Hippocampal formation (tissue), 2 donors: Measurements from ENCODE around the gene GRIFIN.
"Not testable (repeated sequence)": the region's sequence is repeated elsewhere in the genome, so short reads cannot be mapped to it uniquely, and the experiment has no call there.

Experiments
- DNase-seq, 2 donors: peaks; one replicate each; lab custom pipeline; 2025; lab: John Stamatoyannopoulos, UW

Gene GRIFIN

DNA sequence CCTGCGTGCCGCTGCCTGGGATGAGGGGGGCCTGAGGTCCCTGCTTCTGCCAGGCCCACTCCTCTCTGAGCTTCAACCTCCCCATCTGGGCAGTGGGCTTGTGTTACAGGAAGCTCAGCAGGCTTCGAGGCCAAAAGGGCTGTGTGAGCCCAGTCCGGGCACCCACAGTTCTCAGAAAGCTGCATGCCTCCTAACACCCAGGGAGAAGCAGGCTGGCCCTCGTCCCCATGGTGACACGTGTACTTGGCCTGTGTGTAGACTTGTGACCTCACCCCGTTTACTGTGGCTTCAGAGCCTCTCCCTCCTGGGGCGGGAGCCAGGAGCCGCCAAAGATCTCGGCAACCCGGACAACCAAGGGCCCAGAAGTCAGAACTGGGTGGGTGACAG, 2.2 kb upstream of the GRIFIN start:
- peak in 1 of 2 donors; percentile 7 for DNase-seq

DNA sequence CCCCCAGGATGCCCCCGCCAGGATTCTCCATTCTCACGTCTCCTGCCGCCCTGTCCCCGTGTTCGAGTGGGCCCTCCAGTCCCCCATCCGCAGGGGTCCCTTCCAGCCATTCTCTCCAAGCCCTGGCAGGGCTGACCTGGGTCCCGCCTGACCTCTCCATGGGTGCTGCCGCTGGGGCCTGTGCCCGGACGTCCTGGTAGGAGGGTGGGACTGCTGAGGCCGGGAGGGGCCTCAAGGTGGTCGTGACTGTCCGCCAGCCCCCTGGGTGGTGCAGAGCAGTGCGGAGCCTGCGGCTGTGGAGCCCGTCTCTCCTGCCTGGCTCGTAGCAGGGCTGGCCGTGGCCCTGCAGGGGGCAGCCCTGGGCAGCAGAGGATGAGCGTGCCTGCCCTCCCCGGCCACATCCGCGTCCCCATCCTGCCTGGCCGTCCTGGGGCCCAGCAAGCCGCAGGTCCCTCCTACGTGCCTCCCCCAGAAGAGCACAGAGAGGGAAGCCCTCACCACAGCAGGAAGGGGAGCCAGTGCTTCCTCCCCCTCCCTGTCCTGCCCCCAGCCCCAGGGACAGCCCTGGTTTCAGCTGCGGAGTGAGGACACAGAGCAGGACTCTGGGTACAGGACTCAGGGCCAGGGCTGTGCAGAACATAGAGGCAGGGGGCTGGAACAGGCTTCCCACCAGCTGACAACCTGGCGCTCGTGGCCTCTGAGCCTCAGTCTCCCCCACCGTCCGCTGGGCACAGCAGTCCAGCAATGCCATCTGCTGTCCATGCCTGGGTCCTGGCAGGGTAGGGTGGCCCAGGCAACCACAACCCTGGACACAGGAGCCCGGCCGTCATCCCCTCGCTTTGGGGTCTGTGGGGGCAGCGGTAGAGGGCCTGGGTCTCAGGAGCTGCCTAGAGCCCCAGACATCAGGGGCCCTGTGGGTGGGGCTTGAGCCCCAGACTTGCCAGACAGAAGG, 1.5 kb upstream of the GRIFIN start:
- DNase-seq: peak in 1 of 2 donors; percentile 7

DNA sequence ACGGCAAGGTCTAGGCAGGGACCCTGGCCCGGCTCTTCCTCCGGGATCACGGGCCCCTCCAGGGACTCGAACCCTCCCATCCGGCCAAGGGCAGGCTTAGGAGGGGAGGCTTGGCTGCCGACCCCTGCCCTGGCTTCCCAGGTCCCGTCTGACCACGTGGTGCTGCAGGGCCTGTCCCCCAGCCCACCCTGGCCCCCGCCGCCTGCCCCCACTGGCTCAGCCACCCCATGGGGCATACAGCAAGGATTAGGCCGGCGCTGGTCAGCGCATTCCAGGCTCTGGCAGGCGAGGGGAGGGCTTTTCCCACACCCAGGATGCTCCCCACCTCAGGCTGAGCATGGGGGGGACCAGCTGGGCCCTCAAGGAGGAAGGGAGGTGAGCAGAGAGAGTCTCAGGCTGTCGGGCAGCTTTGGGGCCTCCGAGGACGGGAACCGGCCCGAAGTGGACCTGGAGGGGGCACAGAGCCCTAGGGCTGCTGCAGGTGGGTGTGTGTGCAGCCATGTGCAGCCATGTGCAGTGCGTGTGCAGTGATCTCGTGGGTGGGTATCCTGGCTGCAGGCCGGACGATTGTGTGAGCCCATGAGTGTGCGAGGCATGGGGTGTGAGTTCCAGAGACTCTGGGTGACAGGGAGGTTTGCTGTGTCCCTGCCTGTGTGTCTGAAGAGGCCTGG, 713 bp upstream of the GRIFIN start:
- DNase-seq: no peak

DNA sequence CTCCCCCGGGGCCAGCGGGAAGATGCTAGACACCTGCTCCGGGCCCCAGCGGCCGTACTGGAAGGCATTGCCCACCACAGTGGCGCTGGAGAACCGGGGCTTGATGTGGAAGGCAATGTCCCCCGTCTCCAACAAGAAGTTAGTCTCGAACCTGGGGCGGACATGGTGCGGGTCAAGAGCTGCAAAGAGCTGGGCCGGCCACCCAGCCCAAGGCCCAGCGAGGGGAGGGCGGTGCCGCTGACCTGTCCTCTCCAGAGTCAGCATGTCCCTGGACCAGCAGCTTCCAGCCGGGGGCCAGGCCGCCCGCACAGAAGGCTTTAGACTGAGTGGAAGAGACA, 551 bp downstream of the GRIFIN start:
- DNase-seq: no peak

DNA sequence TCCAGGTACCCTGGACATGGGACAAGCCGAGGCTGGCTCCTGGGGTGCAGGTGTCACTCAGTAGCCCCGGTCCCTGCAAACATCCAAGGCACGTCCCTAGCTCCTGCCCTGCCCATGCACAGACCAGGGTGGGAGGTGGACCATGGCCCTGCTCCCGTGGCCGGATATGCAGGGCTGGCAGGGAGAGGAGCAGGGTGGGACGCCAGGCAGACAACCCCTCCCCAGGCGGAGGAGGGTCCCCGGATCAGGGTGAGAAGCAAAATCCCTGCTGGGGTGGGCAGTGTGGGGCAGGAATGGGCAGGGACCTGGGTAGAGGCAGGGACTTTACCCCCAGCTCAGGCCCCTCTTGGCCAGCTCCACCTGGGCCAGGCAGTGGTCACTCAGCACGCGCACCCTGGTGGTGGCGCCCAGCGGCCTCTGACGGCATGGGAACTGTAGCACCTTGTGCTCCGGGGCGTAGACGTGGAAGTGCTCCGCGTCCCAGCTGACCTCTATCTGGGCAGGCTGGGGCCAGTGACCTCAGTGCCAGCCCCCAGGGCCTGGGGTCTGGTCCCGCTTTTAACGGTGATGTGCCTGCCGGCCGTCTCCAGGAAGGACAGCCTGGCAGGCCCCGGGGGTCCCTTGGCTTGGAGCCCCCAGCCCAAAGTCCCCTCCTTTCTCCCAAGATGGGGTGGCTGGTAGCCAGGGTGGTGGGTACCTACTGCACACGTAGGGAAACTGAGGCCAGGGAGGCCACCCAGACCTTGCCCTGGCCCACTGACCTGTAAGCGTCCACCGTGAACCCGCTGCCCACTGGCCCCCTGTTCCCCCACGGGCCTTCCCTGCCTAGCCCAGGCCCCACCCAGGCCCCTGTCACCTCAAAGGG, 1.2 kb downstream of the GRIFIN start:
- no peak for DNase-seq

DNA sequence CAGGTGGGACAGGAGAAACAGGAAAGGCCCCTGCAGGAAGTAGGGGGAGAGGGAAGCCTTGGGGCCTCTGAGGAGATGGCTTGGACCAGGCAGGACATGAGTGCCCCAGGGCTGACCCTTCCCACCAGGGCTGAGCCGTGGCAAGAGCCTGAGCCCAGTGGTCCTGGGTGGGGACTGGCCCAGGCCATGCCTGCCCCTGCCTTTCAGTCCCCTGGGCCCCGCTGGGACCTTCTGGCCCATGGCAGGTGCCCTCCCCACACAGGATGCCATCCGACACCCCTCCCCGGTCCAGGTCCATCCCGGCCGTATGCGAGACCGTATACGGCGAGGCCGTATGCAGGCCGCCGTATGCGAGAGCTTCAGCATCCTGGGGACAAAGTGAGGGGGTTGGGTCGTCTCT, 2.0 kb downstream of the GRIFIN start:
- no peak for DNase-seq

DNA sequence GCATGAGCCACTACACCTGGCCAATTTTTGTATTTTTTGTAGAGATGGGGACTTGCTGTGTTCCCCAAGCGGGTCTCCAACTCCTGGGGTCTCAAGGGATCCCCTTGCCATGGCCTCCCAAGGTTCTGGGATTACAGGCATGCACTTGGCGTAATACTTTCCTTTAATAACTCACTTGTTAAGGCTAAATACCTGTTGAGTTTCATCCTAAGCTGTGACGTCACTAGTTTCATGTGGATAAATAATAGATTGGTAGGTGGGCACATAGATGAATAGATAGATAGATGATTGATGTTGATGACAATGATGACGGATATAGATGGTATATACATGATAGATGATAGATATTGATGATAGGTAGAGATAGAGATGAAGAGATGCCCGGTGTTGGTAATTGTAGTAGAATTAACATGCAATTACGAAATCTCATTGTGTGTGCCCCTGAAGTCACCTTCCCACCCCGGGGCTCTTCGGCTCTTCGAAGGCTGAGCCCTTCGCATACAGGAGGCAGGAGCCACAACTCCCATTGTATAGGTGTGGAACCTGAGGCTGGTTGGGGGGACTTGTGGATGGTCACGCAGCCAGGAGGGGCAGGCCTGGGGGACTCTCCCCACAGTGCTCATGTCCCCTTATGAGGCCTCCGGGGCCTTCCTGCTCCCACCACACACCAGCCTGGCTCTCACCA, 2.6 kb downstream of the GRIFIN start:
- no peak for DNase-seq

DNA sequence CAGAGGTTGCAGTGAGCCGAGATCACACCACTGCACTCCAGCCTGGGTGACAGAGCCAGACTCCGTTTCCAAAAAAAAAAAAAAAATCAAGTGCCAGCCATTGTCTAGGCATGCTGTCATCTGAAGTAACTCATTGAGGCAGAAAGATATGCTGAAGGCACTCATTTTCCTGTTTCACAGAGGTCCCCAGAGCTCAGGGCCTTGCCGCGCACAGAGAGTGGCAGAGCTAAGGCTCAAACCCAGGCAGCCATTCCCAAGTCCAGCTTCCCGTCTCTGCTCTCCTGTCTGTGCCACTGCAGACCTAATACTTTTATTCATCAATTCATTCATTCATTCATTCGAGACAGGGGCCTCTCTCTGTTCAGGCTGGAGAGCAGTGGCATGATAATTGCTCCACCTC, 3.5 kb downstream of the GRIFIN start:
- no peak for DNase-seq

DNA sequence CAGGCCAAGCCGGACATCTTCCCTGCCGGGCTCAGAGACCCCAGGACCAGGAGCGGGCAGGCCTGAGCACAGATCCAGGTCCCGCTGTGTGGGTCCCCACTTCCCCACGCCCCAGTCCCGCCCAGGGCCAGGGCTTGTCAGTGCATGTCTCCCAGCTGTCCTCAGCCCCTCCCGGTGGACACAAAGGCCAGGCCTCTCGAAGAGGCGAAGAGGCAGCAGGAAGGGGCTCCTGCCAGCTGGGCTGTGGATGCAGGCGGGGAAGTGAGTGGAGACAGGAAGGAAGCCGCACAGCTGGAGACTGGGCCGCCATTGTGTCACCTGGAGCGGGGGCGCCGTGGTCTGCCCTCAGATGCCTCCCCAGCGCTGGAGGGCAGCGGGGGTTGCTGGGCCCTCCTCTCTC, 4.8 kb downstream of the GRIFIN start:
- DNase-seq: no peak

DNA sequence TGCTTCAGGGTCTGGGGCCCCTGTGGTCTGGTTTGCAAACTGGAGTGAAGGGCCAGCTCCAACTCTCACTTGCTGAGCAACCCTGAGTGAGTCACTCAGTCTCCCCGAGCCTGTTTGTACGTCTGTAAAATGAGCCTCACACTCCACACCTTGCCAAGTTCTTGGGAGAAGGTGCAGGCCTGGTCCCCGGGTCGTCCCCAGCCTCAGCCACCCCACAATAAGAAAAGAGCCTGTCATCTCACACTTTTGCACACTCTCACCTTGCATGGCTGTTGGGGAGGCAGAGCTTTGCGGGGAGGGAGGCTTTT, 5.2 kb downstream of the GRIFIN start:
- no peak for DNase-seq

DNA sequence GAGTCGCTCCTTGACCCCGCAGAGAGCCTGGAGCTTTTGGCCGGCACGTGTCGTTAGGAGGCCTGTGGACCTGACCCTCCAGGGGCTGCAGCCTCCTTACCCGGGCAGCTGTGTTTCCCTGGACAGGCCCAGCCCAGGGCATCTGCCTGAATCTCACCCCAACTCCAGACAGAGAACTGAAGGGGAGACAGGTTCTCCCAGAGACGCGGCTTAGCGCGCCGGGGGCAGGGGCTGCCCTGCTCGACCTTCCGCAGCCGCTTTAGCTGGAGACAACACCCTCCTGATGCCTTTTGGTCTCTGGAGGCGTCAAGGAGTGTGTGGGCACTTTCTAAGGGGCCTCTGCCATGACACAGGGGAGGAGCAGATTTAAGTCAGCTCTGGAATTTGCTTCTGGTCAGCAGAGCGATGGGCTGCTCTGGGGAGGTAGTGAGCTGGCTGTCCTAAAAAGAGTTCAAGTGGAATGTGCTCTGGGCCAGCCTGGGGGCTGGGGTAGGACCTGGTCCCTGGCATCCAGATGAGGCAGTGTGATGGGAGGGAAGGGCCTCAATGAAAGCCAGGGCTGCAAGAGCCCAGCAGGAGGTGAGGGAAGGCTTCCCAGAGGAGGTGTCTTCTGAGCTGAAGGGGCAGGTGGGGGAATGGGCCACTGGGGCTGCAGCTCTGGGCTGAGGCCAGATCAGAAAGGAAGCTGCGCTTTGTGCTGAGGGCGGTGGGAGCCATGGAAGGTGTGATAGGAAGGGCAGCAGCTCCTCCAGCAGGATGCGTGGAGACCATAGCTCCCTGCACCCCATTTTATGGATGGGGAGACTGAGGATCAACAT, 5.8 kb downstream of the GRIFIN start:
- no peak for DNase-seq

DNA sequence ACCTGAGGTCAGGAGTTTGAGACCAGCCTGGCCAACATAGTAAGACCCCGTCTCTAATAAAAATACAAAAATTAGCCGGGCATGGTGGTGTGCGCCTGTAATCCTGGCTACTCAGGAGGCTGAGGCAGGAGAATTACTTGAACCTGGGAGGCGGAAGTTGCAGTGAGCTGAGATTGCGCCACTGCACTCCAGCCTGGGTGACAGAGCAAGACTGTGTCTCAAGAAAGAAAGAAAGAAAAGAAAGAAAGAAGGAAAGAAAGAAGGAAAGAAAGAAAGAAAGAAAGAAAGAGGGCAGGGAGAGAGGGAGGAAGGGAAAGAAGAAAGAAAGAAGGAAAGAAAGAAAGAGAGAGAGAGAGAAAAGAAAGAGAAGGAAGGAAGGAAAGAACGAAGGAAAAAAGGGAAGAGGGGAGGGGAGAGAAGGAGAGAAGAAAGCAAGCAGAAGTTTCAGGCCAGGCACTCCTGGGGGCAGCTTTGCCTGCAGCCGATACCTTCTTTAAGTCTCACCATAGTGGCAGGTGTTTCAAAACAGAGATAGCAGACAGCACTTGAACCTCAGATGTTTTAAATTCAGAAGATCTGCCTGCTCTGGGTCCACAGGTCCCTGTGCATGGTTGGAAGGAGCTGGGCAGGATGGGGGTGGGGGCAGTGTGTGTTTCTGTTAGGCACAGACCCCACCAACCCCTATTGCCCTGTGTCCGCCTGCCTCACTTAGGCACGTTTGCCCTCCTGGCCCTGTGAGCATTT, 6.6 kb downstream of the GRIFIN start:
- not testable (repeated sequence) for DNase-seq

DNA sequence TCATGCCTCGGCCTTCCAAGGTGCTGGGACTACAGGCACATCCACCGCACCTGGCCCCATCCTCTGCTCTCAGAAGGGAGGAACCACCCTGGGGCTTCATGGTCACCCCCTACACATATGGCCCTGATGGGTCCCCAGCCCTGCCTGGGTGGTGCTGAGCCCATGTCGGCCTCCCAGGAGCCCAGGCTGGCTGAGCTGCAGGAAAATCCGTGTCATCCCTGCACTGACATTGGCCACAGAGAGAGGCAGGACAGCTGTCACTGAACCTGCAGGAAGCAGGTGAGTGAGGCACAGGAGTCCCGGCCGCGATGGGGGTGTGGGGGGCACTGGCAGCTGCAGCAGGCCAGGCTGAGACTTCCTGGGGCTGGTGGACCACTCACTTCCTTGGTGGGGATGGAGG, 8.0 kb downstream of the GRIFIN start:
- DNase-seq: no peak

DNA sequence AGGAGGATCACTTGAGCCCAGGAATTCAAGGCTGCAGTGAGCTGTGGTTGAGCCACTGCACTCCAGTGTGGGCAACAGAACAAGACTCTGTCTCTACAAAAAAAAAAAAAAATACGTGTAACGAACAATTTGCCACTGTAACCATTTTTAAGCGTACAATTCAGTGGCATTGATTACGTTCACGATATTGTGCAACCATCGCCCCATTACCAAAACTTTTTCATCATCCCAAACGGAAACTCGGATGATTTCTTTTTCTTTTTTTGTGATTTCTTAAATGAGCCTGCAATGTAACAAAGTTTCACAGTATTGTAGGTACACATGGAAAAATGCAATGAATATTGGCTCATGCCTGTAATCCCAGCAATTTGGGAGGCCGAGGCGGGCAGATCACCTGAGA, 9.5 kb downstream of the GRIFIN start:
- no peak for DNase-seq

DNA sequence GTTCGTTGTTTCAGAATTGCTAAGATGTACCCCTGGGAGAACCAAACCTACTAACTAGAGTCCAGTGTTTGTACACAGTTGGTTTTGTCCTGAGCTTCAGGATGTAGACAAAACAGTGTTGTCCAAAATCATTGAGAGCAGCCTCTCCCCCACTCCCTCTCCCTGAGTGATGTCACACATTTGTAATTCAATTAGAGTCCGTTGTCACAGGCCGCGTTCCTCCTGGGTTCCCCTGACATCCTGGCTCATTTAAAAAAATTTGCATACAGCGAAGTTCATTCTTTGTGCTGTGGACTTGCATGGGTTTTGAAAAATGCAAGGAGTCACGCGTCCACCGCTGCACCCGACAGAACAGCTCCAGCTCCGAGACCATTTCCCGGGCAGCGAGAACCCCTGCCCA, 10.3 kb downstream of the GRIFIN start:
- peak; percentile 19 to 57 for DNase-seq

DNA sequence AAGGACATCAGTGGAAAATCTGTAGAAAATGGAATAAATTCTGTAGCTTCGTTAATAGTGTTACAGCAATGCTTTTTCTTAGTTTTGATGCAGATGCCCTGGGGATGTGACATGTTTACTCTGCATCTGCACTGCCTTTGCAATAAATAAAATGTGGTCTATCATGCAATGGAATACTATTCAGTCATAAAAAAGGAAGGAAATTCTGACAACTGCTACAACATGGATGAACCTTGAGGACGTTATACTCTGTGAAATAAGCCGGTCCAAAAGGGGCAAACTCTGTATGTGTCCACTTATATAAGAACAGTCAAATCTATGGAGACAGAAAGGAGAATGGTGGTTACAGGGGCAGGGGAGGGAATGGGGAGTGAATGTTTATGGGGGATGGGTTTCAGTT, 13.5 kb downstream of the GRIFIN start:
- DNase-seq: no peak

DNA sequence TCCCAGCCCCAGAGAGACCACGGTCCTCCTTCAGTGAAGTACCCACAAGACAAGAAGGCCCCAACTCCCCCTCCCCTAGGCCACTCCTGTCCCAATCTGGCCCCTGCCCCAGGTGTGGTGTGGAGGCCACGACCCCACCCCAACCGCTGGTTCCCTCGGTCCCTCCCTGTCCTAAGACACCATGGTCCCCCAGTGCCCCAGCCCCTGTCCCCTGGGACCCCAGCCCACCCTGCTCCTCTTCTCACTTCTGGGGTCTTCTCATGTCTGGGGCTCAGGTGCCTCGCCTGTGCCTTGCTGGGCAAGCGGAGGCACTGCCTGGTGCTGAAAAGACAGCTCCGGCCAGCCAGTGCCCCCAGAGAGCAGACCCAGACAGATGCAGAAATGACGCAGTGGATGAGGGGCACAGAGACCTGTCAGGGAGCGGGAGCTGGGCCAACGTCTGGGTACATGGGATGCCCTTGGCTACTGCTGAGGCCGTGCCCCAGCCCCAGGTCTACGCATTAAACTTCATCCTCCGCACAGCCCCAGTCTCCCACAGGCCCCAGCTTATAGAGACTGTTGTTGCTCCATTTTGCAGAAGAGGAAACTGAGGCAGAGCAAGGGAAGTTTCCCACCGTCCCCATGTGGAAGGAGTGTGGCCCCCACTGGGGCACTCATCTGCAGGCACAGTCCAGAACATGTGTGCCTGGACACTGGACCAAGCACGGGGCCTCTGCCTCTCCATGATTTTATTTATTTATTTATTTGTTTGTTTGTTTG, 14.8 kb downstream of the GRIFIN start:
- DNase-seq: no peak

DNA sequence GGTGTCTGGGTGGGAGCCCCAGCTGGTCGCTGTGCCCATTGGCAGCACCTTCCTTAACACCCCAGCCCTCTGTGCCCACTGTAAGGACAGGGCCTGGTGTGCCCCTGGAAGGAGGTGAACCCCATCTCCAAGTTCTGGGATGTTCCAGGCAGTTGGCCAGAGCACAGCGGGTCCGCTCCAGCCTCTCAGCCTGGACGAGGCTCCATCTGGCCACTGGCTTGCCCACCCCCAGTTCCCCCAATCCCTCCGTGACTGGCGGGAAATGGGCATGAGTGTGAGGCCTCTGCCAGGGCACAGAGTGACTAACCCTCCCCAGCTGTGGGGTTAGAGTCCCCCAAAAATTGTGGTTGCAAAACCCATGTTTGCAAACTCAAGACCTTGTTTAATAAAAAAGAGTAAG, 15.6 kb downstream of the GRIFIN start:
- DNase-seq: peak in 1 of 2 donors; percentile 65

DNA sequence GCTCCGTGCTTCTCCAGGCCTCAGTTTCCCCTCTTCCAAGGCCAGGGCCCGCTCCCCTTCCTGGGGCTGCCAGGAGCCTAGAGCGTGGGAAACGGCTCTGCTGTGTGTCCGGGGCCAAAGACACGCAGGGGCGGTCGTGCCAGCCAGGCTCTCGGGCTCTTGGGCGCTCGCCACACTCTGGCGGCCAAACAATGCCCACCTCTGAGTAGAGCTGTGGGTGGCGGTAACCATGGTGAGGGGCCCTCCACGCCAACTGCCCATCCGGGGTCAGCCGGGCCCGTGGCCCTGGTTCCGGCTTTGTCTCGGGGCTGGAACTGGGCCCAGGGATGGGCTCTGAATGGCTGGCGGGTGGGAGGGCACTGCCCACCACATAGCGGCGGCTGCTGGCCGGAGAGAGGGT, 16.0 kb downstream of the GRIFIN start:
- DNase-seq: peak in 1 of 2 donors; percentile 65

DNA sequence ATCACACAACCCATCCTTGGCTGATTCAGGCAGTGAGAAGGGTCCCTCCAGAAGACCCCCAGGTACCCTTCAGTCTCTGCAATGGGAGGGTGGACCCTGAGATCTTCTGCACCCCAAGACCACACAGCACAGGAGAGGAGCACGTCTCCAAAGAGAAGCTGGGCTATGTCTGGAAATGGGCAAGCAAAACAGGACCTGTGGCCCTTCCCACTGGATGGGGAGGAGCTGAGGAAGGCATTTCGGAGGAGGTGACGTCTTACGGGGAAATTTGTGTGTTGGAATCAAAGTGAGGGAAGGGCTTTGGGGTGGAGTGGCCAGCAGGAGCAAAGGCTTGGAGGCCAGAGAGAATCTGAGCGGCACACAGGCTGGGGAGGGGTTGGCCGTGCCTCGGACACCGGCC, 16.5 kb downstream of the GRIFIN start:
- no peak for DNase-seq
